Natural killer cell (primary cell): Measurements from ENCODE around the gene SLC2A6. TPM values are rescaled to one million over a fixed set of nuclear protein-coding genes. Genes with fewer than 3 reads are reported as not detected.

Source experiments
- ATAC-seq, 3 donors: fragments of 150-1000 bp in 2 of 3; fragments of 200-7000 bp in 1 of 3; cut with Tn5 transposase; 1 replicate in 1 of 3; 2 replicates in 2 of 3; pipeline ENCODE4 v1.10.0; 2021; ENCODE audit warnings: mild to moderate bottlenecking in 2 of 3, moderate library complexity in 2 of 3
- DNase-seq, 2 donors: peaks; one replicate each; pipeline versions ENCODE4 v3.0.0 to v3.0.0-alpha.2; 2013 to 2021; ENCODE audit warnings: mixed read lengths in 1 of 2
- H3K27ac ChIP-seq: one replicate; pipeline ENCODE4 v1.5.1; 2013; ENCODE audit warnings: mild to moderate bottlenecking, low read length
- H3K27me3 ChIP-seq: one replicate; pipeline ENCODE4 v1.6.1; 2013; ENCODE audit warnings: low read length; ENCODE audit not compliant: control insufficient read depth, insufficient read depth
- H3K36me3 ChIP-seq: one replicate; pipeline ENCODE4 v1.6.1; 2013; ENCODE audit warnings: low read length; ENCODE audit not compliant: control insufficient read depth, insufficient read depth
- H3K4me1 ChIP-seq: one replicate; pipeline ENCODE4 v1.6.1; 2013; ENCODE audit warnings: low read length; ENCODE audit not compliant: control insufficient read depth, insufficient read depth
- H3K4me3 ChIP-seq: one replicate; pipeline ENCODE4 v1.5.1; 2013; ENCODE audit warnings: low read length
- H3K9me3 ChIP-seq: one replicate; pipeline ENCODE4 v1.6.1; 2013; ENCODE audit warnings: low read length; ENCODE audit not compliant: control insufficient read depth, insufficient read depth
- H3K27ac Mint-ChIP-seq, 2 donors: one replicate each; pipeline ENCODE4 v1.8.0; 2022; ENCODE audit warnings: mild to moderate bottlenecking in 2 of 2, mixed read lengths in 2 of 2, moderate library complexity in 1 of 2
- H3K27me3 Mint-ChIP-seq, 2 donors: one replicate each; pipeline ENCODE4 v1.8.0; 2022; ENCODE audit warnings: low read depth in 2 of 2, mixed read lengths in 2 of 2
- H3K36me3 Mint-ChIP-seq: one replicate; pipeline ENCODE4 v1.8.0; 2022; ENCODE audit warnings: mixed read lengths
- H3K4me1 Mint-ChIP-seq, 2 donors: one replicate each; pipeline ENCODE4 v1.8.0; 2022; ENCODE audit warnings: mixed read lengths in 2 of 2
- H3K4me3 Mint-ChIP-seq: one replicate; pipeline ENCODE4 v1.8.0; 2022; ENCODE audit warnings: mild to moderate bottlenecking, moderate library complexity, mixed read lengths
- H3K9me3 Mint-ChIP-seq, 2 donors: one replicate each; pipeline ENCODE4 v1.8.0; 2022; ENCODE audit warnings: mixed read lengths in 2 of 2
- WGBS: methylation state at CpG from one replicate; pipeline ENCODE4 v1.1.7; 2013; ENCODE audit warnings: missing lambda C conversion rate; ENCODE audit not compliant: insufficient coverage; 5-methylcytosine and 5-hydroxymethylcytosine counted together
- intact Hi-C: fragments of 100-400 bp; cut with micrococcal nuclease; formaldehyde crosslinking; loops from one replicate; pipeline ENCODE4 v1.14.2; 2022
- total RNA-seq, 4 donors: library from RNA; stranded (reverse); fragments of 120-200 nt in 1 of 4; gene quantifications; one replicate each; pipeline versions ENCODE4 v1.2.3 to v1.2.4, GENCODE V29; 2013 to 2022
- TF ChIP-seq, protein P1 (sequence below): fragments of 200-600 bp; IDR thresholded peaks from one replicate; pipeline ENCODE4 v1.8.0; 2022; ENCODE audit warnings: antibody characterized with exemption

The SLC2A6 gene
- total RNA-seq, 3 donors from 2014 or later (not counting 1 experiment from before 2014, with no cell fraction given): 5.0 to 20.1 (median 18.5) TPM

DNA sequence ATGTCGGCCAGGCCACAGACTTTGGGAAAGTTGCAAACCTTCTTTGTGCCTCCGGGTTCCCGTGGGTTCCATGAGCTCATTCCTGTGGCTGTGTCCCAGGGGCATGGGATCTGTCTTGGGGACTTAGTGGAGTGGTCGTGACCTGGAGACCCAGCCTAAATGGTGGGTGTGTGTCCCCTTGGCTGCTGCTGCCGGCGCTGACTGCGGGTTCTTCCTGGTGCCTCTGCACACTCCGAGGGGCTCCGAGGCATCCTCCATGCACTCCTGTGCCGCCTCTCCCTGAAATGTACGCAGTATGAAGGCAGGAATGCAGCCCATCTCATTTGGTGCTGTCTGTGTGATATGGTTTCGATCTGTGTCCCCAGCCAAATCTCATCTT, 21.0 kb upstream of the SLC2A6 start:
- ATAC-seq (no peak), DNase-seq (no peak)
- TF ChIP-seq, protein P1, sequence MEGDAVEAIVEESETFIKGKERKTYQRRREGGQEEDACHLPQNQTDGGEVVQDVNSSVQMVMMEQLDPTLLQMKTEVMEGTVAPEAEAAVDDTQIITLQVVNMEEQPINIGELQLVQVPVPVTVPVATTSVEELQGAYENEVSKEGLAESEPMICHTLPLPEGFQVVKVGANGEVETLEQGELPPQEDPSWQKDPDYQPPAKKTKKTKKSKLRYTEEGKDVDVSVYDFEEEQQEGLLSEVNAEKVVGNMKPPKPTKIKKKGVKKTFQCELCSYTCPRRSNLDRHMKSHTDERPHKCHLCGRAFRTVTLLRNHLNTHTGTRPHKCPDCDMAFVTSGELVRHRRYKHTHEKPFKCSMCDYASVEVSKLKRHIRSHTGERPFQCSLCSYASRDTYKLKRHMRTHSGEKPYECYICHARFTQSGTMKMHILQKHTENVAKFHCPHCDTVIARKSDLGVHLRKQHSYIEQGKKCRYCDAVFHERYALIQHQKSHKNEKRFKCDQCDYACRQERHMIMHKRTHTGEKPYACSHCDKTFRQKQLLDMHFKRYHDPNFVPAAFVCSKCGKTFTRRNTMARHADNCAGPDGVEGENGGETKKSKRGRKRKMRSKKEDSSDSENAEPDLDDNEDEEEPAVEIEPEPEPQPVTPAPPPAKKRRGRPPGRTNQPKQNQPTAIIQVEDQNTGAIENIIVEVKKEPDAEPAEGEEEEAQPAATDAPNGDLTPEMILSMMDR: no peak
- H3K4me3 Mint-ChIP-seq: no peak overlapping the region
- H3K36me3 Mint-ChIP-seq: peaks cover 19% of the 10 kb centered on the region
- H3K4me3 ChIP-seq: no peak overlapping the region
- H3K4me1 Mint-ChIP-seq: no peaks in the 10 kb centered on the region
- peaks cover 7% of the 10 kb centered on the region for H3K27me3 ChIP-seq
- intact Hi-C loops: no loop called here
- H3K27me3 Mint-ChIP-seq: peaks cover 10 to 31% of the 10 kb centered on the region in 2 donors
- 81% methylated on average over 12 of the region's 12 CpGs for WGBS
- no peaks in the 10 kb centered on the region for H3K4me1 ChIP-seq
- no peak overlapping the region for H3K27ac ChIP-seq
- peaks cover 2 to 14% of the 10 kb centered on the region in 2 donors for H3K9me3 Mint-ChIP-seq
- no peak overlapping the region for H3K27ac Mint-ChIP-seq
- H3K36me3 ChIP-seq: no peaks in the 10 kb centered on the region
- H3K9me3 ChIP-seq: peaks cover 10% of the 10 kb centered on the region

- H3K27ac ChIP-seq: no peak overlapping the region
- Mint-ChIP-seq H3K4me1 (no peaks in the 10 kb centered on the region), H3K4me3 (no peak overlapping the region), H3K36me3 (peaks cover 19% of the 10 kb centered on the region), H3K27me3 (peaks cover 10 to 31% of the 10 kb centered on the region in 2 donors), H3K27ac (no peak overlapping the region), H3K9me3 (peaks cover 2 to 14% of the 10 kb centered on the region in 2 donors)
- no peaks in the 10 kb centered on the region for H3K36me3 ChIP-seq
- intact Hi-C loops: no loop called here
- WGBS: 86% methylated on average over 19 of the region's 19 CpGs
- H3K27me3 ChIP-seq: peaks cover 7% of the 10 kb centered on the region
- peaks cover 10% of the 10 kb centered on the region for H3K9me3 ChIP-seq
- TF ChIP-seq, protein P1: no peak
- ATAC-seq: no peak
- H3K4me3 ChIP-seq: no peak overlapping the region
- no peaks in the 10 kb centered on the region for H3K4me1 ChIP-seq
- no peak for DNase-seq
Observed at GRCh38 chr9:133499132-133499891, 20.4 kb upstream of the SLC2A6 start.

GRCh38 chr9:133496861-133497842, 18.3 kb upstream of the SLC2A6 start:
- Histone ChIP-seq H3K9me3 (peaks cover 10% of the 10 kb centered on the region), H3K4me1 (no peaks in the 10 kb centered on the region), H3K27ac (no peak overlapping the region), H3K4me3 (no peak overlapping the region), H3K27me3 (peaks cover 7% of the 10 kb centered on the region), H3K36me3 (no peaks in the 10 kb centered on the region)
- Mint-ChIP-seq H3K9me3 (peaks cover 0 to 10% of the 10 kb centered on the region in 2 donors), H3K36me3 (peaks cover 12% of the 10 kb centered on the region), H3K4me1 (no peaks in the 10 kb centered on the region), H3K27me3 (peaks cover 7 to 12% of the 10 kb centered on the region in 2 donors), H3K27ac (no peak overlapping the region), H3K4me3 (no peak overlapping the region)
- intact Hi-C loops: no loop called here
- 87% methylated on average over 35 of the region's 35 CpGs for WGBS
- DNase-seq: no peak
- TF ChIP-seq, protein P1: no peak
- no peak for ATAC-seq
